ENCODE data around the gene ZSWIM5.

GRCh38 chr1:44976252-44976651 lies 230.2 kb downstream of the ZSWIM5 start:
- TF ChIP-seq CTCF (IDR thresholded peaks at IDR 0.05) (no peak), EZH2 (IDR thresholded peaks at IDR 0.05; ENCODE audit: borderline replicate concordance, insufficient read depth, low read depth, low read length, poor library complexity, severe bottlenecking) (no peak)
